MV-4-11 (cell line): ENCODE data around the gene CLN6.
"Not testable (repeated sequence)": the region's sequence is repeated elsewhere in the genome, so short reads cannot be mapped to it uniquely, and the experiment has no call there.

Experiments
- DNase-seq: peaks from one replicate; lab custom pipeline; 2025; lab: John Stamatoyannopoulos, UW

CLN6 gene

GRCh38 chr15:68206711-68207151, 22.8 kb downstream of the CLN6 start:
- DNase-seq = no peak

DNA sequence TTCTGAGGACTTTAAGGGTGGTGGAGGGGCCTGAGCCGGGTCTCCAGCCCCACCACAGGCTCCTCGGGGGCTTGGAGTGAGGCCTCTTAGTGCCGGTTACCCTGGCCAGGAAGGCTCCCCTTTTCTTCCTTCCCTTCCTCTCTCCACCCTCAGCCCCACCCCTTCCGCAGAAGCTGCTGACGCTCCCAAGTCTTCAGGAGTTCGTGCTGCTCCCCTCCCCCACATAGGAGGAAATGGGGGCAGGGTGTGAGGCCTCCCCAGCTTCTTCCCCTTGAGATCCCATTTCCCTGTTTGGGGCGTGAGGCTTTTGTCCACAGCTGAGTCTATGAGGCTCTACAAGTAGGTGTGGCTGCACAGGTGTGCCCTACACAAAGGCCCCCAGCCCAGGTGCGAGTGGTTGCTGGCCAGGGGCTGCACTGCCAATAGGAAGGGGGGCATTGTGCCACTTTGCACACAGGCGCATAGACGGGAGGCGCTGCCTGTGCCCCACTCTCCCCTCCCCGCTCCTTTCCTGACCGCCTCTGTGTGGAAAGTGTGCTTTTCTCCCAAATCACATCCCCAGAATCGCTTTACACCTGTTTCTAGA, 23.5 kb downstream of the CLN6 start:
- peak; percentile 83 for DNase-seq

DNA sequence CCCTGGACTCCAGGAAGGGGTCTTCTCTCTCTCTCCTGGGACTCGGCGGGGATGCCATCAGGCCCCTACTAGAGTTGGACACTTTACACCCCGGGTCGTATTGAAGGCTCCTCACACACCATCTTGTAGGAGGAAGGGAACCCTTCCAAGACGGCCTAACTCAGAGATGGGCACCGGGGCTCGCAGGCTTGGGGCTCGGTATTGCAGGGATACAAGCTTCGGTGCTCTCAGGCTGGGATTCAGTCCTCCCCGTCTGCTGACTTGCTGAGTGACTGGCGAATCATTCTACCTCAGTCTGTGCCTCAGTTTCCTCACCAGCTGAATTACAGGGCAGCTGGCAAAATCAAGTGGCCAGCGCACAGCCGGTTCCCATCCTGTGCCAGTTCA, 24.0 kb downstream of the CLN6 start:
- no peak for DNase-seq

GRCh38 chr15:68204776-68205557, 24.6 kb downstream of the CLN6 start, which contains the start of gene CALML4:
CALML4 (minus strand) TSS chr15:68205332; CDS start chr15:68205247, 85 bp downstream.
- DNase-seq = peak; percentile 14

DNA sequence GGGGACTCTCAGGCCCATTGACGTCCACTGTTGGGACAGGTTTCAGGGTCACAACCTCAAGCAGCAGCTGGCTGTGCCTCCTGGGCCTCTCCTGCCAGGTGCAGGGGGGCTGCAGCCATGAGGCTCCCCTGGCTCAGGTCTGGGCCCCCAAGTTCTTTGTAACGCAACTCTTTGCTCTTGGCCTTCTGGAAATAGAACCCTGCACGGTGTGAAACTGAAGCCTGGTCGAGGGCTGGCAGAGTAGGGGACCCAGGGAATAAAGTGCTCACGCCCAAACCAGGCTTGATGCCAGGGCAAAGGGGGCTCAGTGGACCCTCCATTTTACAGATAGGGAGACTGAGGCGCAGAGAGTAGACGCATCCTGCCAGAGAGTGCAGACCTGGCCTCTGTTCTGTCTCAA, 25.2 kb downstream of the CLN6 start:
- no peak for DNase-seq

DNA sequence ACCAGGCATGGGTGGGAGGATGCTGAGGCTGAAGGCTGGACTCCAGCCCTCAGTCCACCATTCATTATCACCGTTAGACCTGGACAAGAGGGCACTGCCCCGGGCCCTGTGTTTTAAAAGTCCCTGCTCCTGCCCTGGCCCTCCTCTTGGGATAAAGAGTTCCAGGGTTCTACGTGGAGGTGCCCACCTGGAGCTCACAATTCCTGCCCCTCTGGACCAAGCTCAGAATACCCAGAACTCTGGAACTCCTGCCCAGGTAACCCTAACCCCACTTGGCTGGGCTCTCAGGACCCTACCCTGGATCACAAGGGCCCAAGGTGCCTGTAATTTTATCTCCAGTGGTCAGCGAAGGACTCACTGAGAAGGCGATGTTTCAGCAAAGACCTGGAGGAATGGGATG, 25.6 kb downstream of the CLN6 start:
- DNase-seq = no peak

- DNase-seq = no peak
These were observed 26.0 kb downstream of the CLN6 start for GRCh38 chr15:68203486-68203885.

- not testable (repeated sequence) for DNase-seq
These were observed 26.5 kb downstream of the CLN6 start for GRCh38 chr15:68202994-68203393.

DNA sequence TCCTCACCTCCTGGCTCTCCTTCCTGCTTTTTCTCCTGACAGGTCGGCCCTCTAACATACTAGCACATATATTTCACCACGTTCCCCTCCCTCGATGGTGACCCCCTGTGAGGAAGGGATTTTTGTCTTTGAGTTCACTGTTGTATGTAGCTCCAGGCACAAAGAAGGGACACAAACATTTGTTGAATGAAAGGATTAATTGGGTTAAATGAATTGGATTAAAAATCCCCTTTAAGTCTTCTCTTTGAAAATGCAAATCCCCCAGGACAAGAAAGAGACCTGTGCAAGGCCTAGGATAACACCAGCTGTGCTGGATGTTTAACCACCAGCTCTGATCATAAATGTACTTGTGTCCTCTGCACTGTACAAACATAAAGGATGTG, 27.7 kb downstream of the CLN6 start:
- DNase-seq = no peak

- DNase-seq = no peak
These were observed 28.2 kb downstream of the CLN6 start for GRCh38 chr15:68201153-68201878.

DNA sequence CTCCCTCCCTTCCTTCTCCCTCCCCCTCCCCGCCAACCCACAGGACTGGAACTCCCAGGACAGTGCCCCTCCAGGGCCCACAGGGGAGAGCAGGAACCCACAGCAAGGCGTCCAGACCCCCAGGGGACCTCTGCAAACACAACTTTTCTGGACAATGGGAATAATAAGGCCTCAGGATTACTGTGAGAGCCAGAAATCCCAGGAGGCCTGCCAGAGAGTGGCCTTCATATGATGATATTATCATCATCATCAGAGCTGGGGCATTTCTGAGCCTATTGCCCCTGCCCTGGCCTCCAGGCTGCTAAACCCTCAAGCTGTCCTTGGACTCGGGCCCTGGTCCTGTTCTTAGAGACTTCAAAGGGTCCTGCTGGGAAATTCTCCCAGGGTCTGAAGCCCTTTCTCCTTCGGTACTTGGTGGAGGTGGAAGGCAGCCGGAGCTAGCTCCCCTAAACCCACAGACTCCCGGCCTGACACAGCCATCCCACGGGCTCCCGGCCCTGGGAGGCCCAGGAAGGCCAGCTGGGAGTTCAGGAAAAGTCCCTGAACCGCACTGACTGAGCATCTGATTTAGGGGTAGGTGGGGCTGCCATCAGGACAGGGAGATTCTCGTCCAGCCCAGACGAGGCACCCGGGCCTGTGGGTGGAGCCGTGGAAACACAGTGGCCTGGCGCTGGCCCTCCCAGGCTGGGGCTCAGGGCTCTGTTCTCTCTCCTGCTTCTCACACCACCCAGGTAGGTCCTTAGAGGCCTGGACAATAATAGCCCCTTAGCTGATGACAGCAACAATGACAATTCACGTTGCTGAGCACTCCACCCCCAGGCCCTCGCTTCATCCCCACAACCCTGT, 29.3 kb downstream of the CLN6 start:
- no peak for DNase-seq

DNA sequence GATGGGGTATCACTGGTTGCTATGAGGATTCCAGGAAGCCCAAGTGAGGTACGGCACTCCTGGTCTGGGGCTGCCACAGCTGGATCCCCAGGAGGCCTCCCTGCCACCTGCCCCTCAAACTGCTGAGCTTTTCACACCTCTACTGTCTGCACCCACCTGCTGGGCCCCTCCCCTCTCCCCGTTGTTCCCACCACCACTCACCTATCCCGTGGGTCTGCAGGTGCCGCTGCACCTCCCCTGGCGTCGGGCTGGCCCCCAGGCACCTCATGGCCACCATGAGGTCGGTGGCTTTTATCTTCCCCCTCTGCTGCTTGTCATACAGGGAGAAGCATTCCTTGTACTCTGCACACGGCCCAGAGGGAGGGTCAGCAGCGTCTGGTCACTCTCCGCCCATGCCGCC, 30.2 kb downstream of the CLN6 start:
- no peak for DNase-seq

GRCh38 chr15:68197661-68198437, 31.7 kb downstream of the CLN6 start:
- DNase-seq = no peak

GRCh38 chr15:68197170-68197492, 32.4 kb downstream of the CLN6 start:
- DNase-seq = no peak

- no peak for DNase-seq
These were observed 32.9 kb downstream of the CLN6 start for GRCh38 chr15:68196445-68197169.

DNA sequence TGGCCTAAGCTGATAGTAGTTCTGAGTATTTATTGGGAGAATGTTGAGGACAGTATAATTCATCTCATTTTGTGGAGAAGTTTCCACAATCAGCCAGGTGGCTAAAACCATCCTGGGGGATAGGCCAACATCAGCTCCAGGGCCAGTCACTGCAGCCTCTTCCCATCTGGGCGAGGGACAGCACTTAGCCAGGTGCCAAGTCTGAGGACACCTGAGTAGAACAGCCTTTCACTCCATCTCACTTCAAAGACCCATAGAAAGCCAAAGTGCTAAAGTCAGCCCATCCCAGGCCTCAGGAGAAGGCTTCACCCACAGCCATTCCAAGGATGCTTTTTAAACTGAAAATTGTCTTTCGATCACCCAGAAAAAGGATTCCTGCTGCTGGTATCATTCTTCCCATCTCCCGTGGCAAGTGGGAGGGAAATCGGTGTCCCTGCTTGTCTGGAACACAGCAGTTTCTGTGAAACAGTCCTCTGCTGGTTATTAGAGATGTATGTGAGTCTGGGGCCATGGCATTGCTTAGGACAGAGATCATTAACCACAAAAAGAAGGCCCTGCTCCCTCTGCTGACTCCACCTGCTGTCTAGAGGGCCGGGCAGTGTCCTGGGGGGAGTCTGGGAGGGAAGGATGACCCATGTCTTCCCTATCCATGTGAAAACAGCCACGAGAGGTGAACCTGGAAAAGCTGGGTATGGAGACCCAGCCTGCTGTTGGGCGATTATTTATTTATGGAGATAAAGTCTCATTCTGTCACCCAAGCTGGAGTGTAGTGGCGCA, 34.0 kb downstream of the CLN6 start:
- DNase-seq = no peak

DNA sequence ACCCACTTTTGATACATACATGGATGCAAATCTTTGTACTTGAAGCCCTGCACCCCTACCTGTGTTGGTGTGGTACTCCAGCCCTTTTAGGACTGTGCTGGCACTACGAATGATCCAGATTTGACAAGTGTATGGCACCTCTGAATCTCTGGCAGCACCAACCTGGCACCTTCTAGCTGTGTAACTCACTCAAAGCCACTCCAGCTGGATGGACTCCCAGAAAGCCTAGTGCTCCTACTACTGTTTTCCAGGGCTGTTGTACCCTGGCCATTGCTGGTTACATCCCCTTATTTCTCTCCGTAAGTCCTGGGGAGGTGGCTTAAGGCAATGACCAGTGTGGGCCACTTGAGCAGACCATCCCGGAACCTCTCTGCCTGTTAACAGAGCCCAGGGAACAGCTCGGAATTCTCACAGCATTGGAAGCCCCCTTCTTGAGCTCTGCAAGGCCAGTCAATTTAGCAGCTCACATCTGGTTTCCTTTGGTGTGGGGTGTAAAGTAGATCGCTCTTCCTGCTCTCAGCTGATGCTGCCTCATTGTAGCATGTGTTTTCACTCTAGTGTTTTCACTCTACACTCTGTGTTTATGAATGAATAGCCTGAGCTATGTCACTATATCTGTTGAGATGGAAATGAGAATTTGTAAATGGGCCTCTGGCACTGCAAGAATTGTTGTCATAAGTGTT, 36.6 kb downstream of the CLN6 start:
- DNase-seq = no peak

- DNase-seq = no peak
These were observed 37.4 kb downstream of the CLN6 start for GRCh38 chr15:68192117-68192516.

DNA sequence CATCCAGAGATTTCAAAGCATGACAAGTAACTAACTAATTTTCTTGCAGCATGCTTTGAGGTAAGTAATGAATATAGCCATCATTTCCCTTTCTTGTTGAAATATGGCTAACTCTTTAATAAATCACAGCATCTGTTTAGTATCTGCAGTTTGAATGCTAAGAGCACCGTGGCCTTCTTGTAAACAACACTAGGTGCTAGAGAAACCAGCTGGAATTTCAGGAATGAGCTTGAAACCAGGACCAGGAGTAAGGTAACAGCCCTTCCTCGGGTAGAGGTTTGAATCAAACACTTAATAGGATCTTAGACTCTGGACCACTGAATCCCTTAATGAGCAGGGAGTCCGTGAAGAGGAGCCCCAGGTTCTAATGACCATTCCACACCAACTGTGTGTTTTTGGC, 38.0 kb downstream of the CLN6 start:
- DNase-seq = no peak
